A549 (cell line): ENCODE measurements around the gene ASTL.

ENCODE experiments used
- ATOH8 ChIP-seq: fragments of 250-450 bp; sonication (Bioruptor Pico); IDR thresholded peaks from 2 replicates; pipeline ENCODE4 v1.5.0; 2020; ENCODE audit warnings: low read depth, mild to moderate bottlenecking, moderate library complexity
- CEBPB ChIP-seq, 2 experiments: fragments of >200 bp in 1 of 2; sonication (Bioruptor Twin) in 1 of 2; formaldehyde crosslinking in 1 of 2; IDR thresholded peaks; 2 replicates each; pipeline ENCODE4 v1.6.1; 2012 to 2016
- CHD2 ChIP-seq: fragments of 150-350 bp; IDR thresholded peaks from 2 replicates; pipeline ENCODE4 v1.6.1; 2014; ENCODE audit warnings: low read length; ENCODE audit not compliant: partially characterized antibody
- CTCF ChIP-seq: fragments of >200 bp; sonication (Bioruptor Twin); formaldehyde crosslinking; IDR thresholded peaks from 3 replicates; pipeline ENCODE4 v1.5.1; 2016
- EHMT2 ChIP-seq: fragments of 200-600 bp; sonication (generic); IDR thresholded peaks from 2 replicates; pipeline ENCODE4 v1.6.1; 2016; ENCODE audit warnings: antibody characterized with exemption, low read depth, mild to moderate bottlenecking, moderate library complexity
- ELK1 ChIP-seq: fragments of 150-350 bp; IDR thresholded peaks from 2 replicates; pipeline ENCODE4 v1.6.1; 2014; ENCODE audit warnings: low read depth, mild to moderate bottlenecking, low read length
- EP300 ChIP-seq, 2 experiments: fragments of >200 bp; sonication (Bioruptor Twin); formaldehyde crosslinking; IDR thresholded peaks; 2 replicates in 1 of 2; 3 replicates in 1 of 2; pipeline ENCODE4 v1.6.1; 2016 to 2017
- JUNB ChIP-seq: fragments of >200 bp; sonication (Bioruptor Twin); formaldehyde crosslinking; IDR thresholded peaks from 2 replicates; pipeline ENCODE4 v1.6.1; 2016
- NR3C1 ChIP-seq: fragments of >200 bp; sonication (Bioruptor Twin); formaldehyde crosslinking; IDR thresholded peaks from 3 replicates; pipeline ENCODE4 v1.6.1; 2017
- PHF8 ChIP-seq: fragments of 200-600 bp; sonication (generic); IDR thresholded peaks from 2 replicates; pipeline ENCODE4 v1.6.1; 2016; ENCODE audit warnings: low read depth, mild to moderate bottlenecking, antibody characterized with exemption, moderate library complexity, borderline replicate concordance
- POLR2A ChIP-seq: IDR thresholded peaks from 2 replicates; pipeline ENCODE4 v1.6.1; 2012; ENCODE audit warnings: mild to moderate bottlenecking, low read length
- RAD21 ChIP-seq, 2 experiments: fragments of >200 bp in 1 of 2; sonication (Bioruptor Twin) in 1 of 2; formaldehyde crosslinking in 1 of 2; IDR thresholded peaks in 1 of 2; conservative IDR thresholded peaks in 1 of 2; 2 replicates in 1 of 2; 3 replicates in 1 of 2; pipeline ENCODE4 v1.6.1; 2012 to 2018; ENCODE audit warnings: inconsistent platforms in 1 of 2
- RCOR1 ChIP-seq: fragments of 150-350 bp; IDR thresholded peaks from 2 replicates; pipeline ENCODE4 v1.6.1; 2014; ENCODE audit warnings: antibody characterized with exemption, low read length, low read depth
- TP53 ChIP-seq: fragments of 250-450 bp; sonication (Bioruptor Pico); IDR thresholded peaks from 2 replicates; pipeline ENCODE4 v1.5.0; 2021; ENCODE audit warnings: mild to moderate bottlenecking, moderate library complexity

GRCh38 chr2:96104487-96104861 lies 33.8 kb downstream of the ASTL start:
- TF ChIP-seq POLR2A (no peak), NR3C1 (no peak), TP53 (no peak), CTCF (no peak), JUNB (no peak), RCOR1 (no peak), CHD2 (no peak), PHF8 (no peak), ELK1 (no peak), EP300 (IDR thresholded peaks at IDR 0.05) (no peak), RAD21 (conservative IDR thresholded peaks at IDR 0.05 in 1 of 2, IDR thresholded peaks at IDR 0.05 in 1 of 2) (no peak), EHMT2 (no peak), CEBPB (IDR thresholded peaks at IDR 0.05) (no peak), ATOH8 (CRISPR knock-in tag) (no peak)
